Measurements from ENCODE around the gene NXN.

DNA sequence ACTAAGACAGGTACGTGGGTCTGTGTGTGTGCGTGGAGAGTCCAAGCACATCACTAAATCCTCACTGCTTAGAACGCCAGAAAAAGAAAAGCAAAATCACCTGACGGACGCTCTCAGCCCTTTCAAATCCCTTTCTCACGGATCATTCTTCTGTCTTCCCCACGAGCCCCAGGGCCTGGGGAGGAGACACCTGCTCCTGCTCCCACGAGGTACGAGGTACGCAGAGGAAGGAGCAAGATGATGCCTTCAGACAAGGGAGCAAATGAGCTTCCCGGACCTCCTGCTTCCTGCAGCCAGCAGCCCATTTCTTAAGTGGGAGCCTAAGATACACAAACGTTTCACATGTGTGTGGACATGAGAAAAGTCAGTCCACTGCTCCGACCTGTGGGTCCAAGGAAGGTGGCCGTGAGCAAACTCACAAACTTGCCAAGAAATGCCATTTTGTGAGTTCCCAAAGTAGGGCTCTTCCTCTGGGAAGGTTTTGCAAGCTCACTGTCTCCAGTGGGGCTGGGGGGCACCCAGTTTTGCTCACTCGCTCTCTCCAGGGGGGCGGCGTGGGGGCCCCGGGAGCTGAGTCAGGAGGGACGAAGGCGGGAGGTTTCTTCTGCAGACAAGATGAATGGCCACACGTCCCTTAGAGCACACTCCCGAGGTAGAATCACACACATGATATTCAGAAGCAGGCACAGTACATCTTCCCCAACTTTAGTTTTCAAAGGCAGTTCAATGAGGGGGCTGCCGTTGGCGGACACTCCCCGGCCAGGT lies 129.3 kb downstream of the NXN start:
- TF ChIP-seq, protein P1, sequence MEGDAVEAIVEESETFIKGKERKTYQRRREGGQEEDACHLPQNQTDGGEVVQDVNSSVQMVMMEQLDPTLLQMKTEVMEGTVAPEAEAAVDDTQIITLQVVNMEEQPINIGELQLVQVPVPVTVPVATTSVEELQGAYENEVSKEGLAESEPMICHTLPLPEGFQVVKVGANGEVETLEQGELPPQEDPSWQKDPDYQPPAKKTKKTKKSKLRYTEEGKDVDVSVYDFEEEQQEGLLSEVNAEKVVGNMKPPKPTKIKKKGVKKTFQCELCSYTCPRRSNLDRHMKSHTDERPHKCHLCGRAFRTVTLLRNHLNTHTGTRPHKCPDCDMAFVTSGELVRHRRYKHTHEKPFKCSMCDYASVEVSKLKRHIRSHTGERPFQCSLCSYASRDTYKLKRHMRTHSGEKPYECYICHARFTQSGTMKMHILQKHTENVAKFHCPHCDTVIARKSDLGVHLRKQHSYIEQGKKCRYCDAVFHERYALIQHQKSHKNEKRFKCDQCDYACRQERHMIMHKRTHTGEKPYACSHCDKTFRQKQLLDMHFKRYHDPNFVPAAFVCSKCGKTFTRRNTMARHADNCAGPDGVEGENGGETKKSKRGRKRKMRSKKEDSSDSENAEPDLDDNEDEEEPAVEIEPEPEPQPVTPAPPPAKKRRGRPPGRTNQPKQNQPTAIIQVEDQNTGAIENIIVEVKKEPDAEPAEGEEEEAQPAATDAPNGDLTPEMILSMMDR (IDR thresholded peaks at IDR 0.05), result no peak
- TF ChIP-seq POLR2A (IDR thresholded peaks at IDR 0.05), result no peak
- TF ChIP-seq EP300 (IDR thresholded peaks at IDR 0.05), result no peak

All from ovary (tissue), 3 donors.